Body of pancreas (tissue), 4 donors: ENCODE data around the gene ACACA. TPM values are rescaled to one million over a fixed set of nuclear protein-coding genes. Genes with fewer than 3 reads are reported as not detected.

ENCODE experiments used
- ATAC-seq: fragments of 150-250 bp; one replicate; pipeline ENCODE4 v1.9.1; 2016
- DNase-seq, 4 donors: peaks; one replicate each; pipeline ENCODE4 v3.0.0-alpha.2; 2019
- H3K27ac ChIP-seq, 4 donors: fragments of 200-600 bp; sonication (generic); 1 replicate in 3 of 4; 2 replicates in 1 of 4; pipeline versions ENCODE4 v1.5.1 to v1.6.1; 2016 to 2019; ENCODE audit warnings: mild to moderate bottlenecking in 1 of 4, mixed read lengths in 1 of 4, moderate library complexity in 1 of 4
- H3K27me3 ChIP-seq, 2 donors: fragments of 200-600 bp; sonication (generic); one replicate each; pipeline ENCODE4 v1.6.0; 2016; ENCODE audit warnings: mild to moderate bottlenecking in 1 of 2
- H3K36me3 ChIP-seq, 2 donors: fragments of 200-600 bp; sonication (generic); replicated peaks in 1 of 2; 2 replicates each; pipeline ENCODE4 v1.5.1; 2016; ENCODE audit warnings: low read depth in 2 of 2; ENCODE audit not compliant: insufficient read depth in 1 of 2
- H3K4me1 ChIP-seq: fragments of 200-600 bp; sonication (generic); one replicate; pipeline ENCODE4 v1.6.0; 2016
- H3K4me3 ChIP-seq, 2 donors: fragments of 200-600 bp; sonication (generic); 1 replicate in 1 of 2; 2 replicates in 1 of 2; pipeline ENCODE4 v1.5.1; 2016 to 2019
- H3K9me3 ChIP-seq, 3 donors: fragments of 200-600 bp; sonication (generic); 1 replicate in 2 of 3; 2 replicates in 1 of 3; pipeline ENCODE4 v1.5.1; 2016
- CTCF ChIP-seq, 7 experiments: fragments of 450-650 bp in 4 of 7; fragments of 200-600 bp in 3 of 7; sonication (generic) in 3 of 7; IDR thresholded peaks; one replicate each; pipeline ENCODE4 v1.5.1; 2016 to 2019; ENCODE audit warnings: antibody characterized with exemption in 7 of 7
- POLR2A ChIP-seq, 3 donors: fragments of 450-650 bp; IDR thresholded peaks; one replicate each; pipeline ENCODE4 v1.6.1; 2016; ENCODE audit warnings: antibody characterized with exemption in 3 of 3, mild to moderate bottlenecking in 2 of 3
- WGBS, 2 donors: methylation state at CpG; one replicate each; pipeline ENCODE4 v1.1.5; 2017; 5-methylcytosine and 5-hydroxymethylcytosine counted together
- intact Hi-C: fragments of 100-400 bp; cut with DNase I; formaldehyde crosslinking; loops from one replicate; pipeline ENCODE4 v1.15.1; 2023
- total RNA-seq, 2 donors: library from RNA; depleted of rRNA; stranded (reverse); fragments of >200 nt; gene quantifications; one replicate each; pipeline ENCODE4 v1.1.0, GENCODE V29; 2016

Gene ACACA
- total RNA-seq, 2 donors from 2014 or later, result 9.1 to 49.1 TPM

GRCh38 chr17:37137070-37137610 is 269.5 kb downstream of the ACACA start:
- no peaks in the 10 kb centered on the region for H3K36me3 ChIP-seq
- H3K27me3 ChIP-seq, result no peaks in the 10 kb centered on the region
- no peaks in the 10 kb centered on the region for H3K9me3 ChIP-seq
- TF ChIP-seq POLR2A (IDR thresholded peaks at IDR 0.05) (no peak), CTCF (IDR thresholded peaks at IDR 0.05) (no peak)
- WGBS, 2 donors, result 81 to 92% methylated on average over 4 of the region's 4 CpGs
- no peak overlapping the region for H3K4me3 ChIP-seq
- no peaks in the 10 kb centered on the region for H3K4me1 ChIP-seq
- H3K27ac ChIP-seq, result no peak overlapping the region
- intact Hi-C loops, result no loop called here
- DNase-seq (no peak), ATAC-seq (no peak)

DNA sequence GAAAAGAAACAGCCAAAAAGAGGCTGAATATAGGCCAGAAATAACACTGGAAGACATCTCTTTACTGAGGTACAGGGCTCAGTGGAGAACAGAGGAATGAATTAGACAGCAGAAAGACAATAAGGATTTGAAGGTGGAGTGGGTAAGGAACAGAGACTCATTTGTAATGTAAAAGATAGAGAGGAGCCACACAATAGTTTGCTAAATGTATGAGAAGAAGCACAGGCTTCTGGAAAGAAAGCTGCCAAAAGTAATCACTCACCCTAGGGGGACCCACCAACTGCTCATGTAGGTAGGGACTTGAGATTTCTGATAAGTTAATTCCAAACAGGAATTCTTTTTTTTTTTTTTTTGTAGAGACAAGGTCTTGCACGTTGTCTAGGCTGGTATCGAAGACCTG is 271.1 kb downstream of the ACACA start:
- Histone ChIP-seq H3K9me3 (no peaks in the 10 kb centered on the region), H3K4me3 (no peak overlapping the region), H3K36me3 (no peaks in the 10 kb centered on the region), H3K27me3 (no peaks in the 10 kb centered on the region), H3K4me1 (no peaks in the 10 kb centered on the region), H3K27ac (no peak overlapping the region)
- 90 to 96% methylated on average over 2 of the region's 2 CpGs for WGBS, 2 donors
- intact Hi-C loops, result no loop called here
- ATAC-seq, result no peak
- TF ChIP-seq POLR2A (IDR thresholded peaks at IDR 0.05) (no peak), CTCF (IDR thresholded peaks at IDR 0.05) (no peak)
- no peak for DNase-seq

GRCh38 chr17:37134050-37134449 is 272.6 kb downstream of the ACACA start:
- DNase-seq (no peak), ATAC-seq (no peak)
- WGBS, 2 donors, result 76 to 78% methylated on average over 6 of the region's 6 CpGs

GRCh38 chr17:37133136-37133535 is 273.5 kb downstream of the ACACA start:
- intact Hi-C loops, result no loop called here
- TF ChIP-seq POLR2A (IDR thresholded peaks at IDR 0.05), result no peak
- no peak for TF ChIP-seq CTCF (IDR thresholded peaks at IDR 0.05)
- Histone ChIP-seq H3K9me3 (no peaks in the 10 kb centered on the region), H3K27ac (no peak overlapping the region), H3K4me3 (no peak overlapping the region), H3K36me3 (peaks cover 0 to 5% of the 10 kb centered on the region in 2 donors), H3K4me1 (no peaks in the 10 kb centered on the region), H3K27me3 (no peaks in the 10 kb centered on the region)
- DNase-seq, result no peak
- no peak for ATAC-seq
- WGBS, 2 donors, result 84 to 88% methylated on average over 5 of the region's 5 CpGs

More at GRCh38 chr17:37134050-37134449, 272.6 kb downstream of the ACACA start:
- Histone ChIP-seq H3K4me1 (no peaks in the 10 kb centered on the region), H3K4me3 (no peak overlapping the region), H3K36me3 (peaks cover 0 to 4% of the 10 kb centered on the region in 2 donors), H3K9me3 (no peaks in the 10 kb centered on the region), H3K27me3 (no peaks in the 10 kb centered on the region), H3K27ac (no peak overlapping the region)
- no peak for TF ChIP-seq CTCF (IDR thresholded peaks at IDR 0.05)
- no peak for TF ChIP-seq POLR2A (IDR thresholded peaks at IDR 0.05)
- intact Hi-C loops, result no loop called here
